ENCODE measurements around the gene FYN.

Gene FYN

GRCh38 chr6:111829581-111829980 is 43.7 kb downstream of the FYN start:
- no peak for DNase-seq

- DNase-seq, result no peak
These were observed 44.4 kb downstream of the FYN start for GRCh38 chr6:111828809-111829208.

- DNase-seq, result no peak
These were observed 47.7 kb downstream of the FYN start for GRCh38 chr6:111825439-111826086.

- DNase-seq, result no peak
These were observed 48.5 kb downstream of the FYN start for GRCh38 chr6:111824608-111825337.

- no peak for DNase-seq
These were observed 49.2 kb downstream of the FYN start for GRCh38 chr6:111823831-111824607.

- DNase-seq, result no peak
These were observed 50.2 kb downstream of the FYN start for GRCh38 chr6:111823012-111823411.

- no peak for DNase-seq
These were observed 53.8 kb downstream of the FYN start for GRCh38 chr6:111819458-111819857.

GRCh38 chr6:111818539-111819226 is 54.6 kb downstream of the FYN start:
- DNase-seq, result no peak

- DNase-seq, result no peak
These were observed 55.7 kb downstream of the FYN start for GRCh38 chr6:111817451-111818120.

GRCh38 chr6:111813677-111814310 is 59.5 kb downstream of the FYN start:
- DNase-seq, result no peak

GRCh38 chr6:111813237-111813636 is 60.0 kb downstream of the FYN start:
- DNase-seq, result no peak

- DNase-seq, result no peak
These were observed 60.9 kb downstream of the FYN start for GRCh38 chr6:111812060-111813038.

- peak; percentile 20 for DNase-seq
These were observed 62.7 kb downstream of the FYN start for GRCh38 chr6:111810294-111811131.

GRCh38 chr6:111809766-111810165 is 63.5 kb downstream of the FYN start:
- no peak for DNase-seq

- DNase-seq, result no peak
These were observed 64.0 kb downstream of the FYN start for GRCh38 chr6:111809264-111809663.

GRCh38 chr6:111808493-111808892 is 64.8 kb downstream of the FYN start:
- no peak for DNase-seq

- no peak for DNase-seq
These were observed 66.4 kb downstream of the FYN start for GRCh38 chr6:111806561-111807497.

- no peak for DNase-seq
These were observed 67.1 kb downstream of the FYN start for GRCh38 chr6:111806165-111806547.
